HG02938 (cell line): Measurements from ENCODE around the gene CCDC77.
A peak's percentile ranks its signal among the peaks of the same experiment; 100 is the strongest.
"Not testable (repeated sequence)": the region's sequence is repeated elsewhere in the genome, so short reads cannot be mapped to it uniquely, and the experiment has no call there.

Experiments used
- ATAC-seq: cut with Tn5 transposase; IDR thresholded peaks from one replicate; pipeline ENCODE4 v1.9.1; 2021; ENCODE audit warnings: mild to moderate bottlenecking, moderate library complexity; ENCODE audit not compliant: unreplicated experiment

Gene CCDC77

DNA sequence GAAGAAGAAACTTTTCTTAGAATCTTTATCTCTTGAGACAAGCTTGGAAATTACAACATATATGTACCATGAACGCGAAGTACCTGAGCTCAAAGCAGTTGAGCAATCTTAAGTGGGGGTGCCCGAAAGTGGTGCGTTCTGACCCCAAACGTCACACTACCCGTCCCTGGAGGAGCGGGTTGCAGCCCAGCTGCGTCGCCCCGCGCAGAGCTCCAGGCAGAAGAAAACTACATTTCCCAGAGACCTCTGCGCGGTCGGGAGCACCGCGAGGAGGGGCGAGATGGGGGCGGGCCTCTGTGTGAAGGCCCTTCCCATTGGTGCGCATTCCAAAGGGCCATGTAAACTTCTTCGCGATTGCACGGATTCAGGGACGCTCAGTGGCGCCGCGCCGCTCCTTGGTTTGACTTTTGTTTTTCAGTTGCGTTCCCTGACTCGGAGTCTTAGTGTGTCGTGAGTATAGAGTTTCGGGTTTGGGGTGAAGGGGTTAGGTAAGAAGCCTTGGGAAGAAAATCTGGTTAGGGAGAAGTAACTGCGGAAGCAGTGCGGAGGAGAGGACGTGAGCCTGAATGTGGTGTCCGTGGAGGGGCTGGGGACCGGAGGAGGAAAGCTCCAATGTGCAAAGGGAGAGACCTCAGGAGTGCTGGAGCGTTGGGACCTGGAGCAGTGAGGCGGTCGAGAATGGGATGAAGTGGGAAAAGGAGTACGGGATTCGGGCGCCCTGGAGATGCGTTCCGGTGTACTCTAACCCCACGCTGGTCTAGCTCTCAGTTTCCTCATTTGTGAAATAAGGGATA lies at the start of gene CCDC77:
CCDC77 (plus strand) TSS at position 410 of the 794 bp plus-strand sequence. CDS start 7,740 bp downstream, outside the sequence.
- peak; percentile 96 for ATAC-seq

DNA sequence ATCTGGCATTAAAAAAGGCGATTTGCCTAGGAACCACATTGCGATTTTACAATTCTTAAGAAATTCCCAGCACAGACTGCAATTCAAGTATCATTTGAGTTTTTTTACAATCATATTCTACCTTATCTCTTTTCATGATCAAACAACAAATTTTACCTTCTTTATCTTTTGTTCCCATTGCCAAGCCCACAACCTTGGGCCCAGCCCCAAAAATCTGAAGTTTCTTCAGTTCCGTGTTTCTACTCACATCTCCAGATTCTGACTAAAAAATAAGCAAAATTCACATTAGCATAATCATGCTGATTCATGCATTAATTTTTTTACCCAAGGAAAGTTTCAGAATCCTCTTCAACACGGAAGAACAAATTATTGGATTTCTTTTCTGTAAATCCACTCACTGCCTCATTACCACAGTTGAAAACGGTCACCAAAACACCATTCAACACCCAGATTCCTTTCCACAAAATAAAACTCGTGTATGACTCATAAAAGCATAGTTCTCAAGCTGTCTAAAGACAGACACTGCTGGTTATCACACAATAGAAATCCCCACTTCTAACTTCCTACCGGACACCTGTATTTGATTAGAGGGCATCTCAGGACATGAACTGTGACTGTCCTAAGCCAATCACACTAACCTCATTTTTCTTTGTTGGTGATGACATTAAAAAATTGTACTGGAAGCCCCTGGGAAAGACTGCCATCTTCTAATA lies 45.0 kb upstream of the CCDC77 start:
- ATAC-seq = no peak

GRCh38 chr12:359091-359490 lies 42.4 kb upstream of the CCDC77 start:
- no peak for ATAC-seq

DNA sequence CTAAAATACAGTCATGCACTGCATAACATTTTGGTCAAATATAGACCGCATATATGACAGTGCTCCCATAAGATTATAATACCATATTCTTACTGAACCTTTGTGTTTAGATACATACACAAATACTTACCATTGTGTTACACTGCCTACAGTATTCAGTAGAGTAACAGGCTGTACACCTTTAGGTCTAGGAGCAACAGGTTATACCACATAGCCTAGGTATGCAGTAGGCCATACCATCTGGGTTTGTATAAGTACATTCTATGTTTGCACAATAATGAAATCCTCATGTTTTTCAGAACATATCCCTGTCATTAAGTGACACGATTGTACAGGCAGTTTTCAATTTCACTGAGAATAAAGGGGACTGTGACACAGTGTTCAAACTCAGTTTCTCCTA lies 34.6 kb upstream of the CCDC77 start:
- no peak for ATAC-seq

DNA sequence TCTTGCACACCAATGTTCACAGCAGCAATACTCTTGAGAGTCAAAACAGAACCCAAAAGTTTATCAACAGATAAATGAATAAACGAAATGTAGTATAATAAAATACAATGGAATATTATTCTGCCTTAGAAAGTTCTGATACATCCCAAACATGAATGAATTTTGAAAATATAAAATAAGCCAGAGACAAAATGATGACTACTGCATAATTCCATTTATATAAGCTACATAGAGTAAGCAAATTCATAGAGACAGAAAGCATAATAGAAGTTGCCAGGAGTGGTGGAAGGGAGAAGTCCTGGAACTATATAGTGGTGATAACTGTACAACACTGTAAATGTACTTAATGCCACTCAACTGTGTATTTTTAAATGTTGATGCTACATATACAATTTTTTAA lies 33.5 kb upstream of the CCDC77 start:
- no peak for ATAC-seq

GRCh38 chr12:370739-371485 lies 30.5 kb upstream of the CCDC77 start:
- ATAC-seq = not testable (repeated sequence)

GRCh38 chr12:386651-387050 lies 14.8 kb upstream of the CCDC77 start:
- ATAC-seq = no peak

DNA sequence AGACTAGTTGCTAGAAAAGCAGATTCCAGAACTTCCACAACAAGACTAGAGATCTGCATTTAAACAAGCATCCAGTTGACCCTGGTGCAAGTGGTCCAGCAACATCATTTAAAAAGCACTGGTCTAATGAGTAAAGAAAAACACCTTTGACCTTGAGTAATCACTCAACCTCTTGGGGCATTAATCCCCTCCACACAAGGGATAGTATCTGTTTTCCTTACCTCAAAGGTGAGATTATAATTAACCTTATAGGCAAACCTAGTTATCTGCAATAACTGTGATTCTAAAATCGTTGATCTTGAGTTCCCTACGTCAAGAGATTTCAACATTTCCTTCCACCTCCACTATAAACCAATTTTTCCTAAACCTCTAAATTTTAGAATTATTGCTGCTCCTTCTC lies 13.4 kb upstream of the CCDC77 start:
- no peak for ATAC-seq

DNA sequence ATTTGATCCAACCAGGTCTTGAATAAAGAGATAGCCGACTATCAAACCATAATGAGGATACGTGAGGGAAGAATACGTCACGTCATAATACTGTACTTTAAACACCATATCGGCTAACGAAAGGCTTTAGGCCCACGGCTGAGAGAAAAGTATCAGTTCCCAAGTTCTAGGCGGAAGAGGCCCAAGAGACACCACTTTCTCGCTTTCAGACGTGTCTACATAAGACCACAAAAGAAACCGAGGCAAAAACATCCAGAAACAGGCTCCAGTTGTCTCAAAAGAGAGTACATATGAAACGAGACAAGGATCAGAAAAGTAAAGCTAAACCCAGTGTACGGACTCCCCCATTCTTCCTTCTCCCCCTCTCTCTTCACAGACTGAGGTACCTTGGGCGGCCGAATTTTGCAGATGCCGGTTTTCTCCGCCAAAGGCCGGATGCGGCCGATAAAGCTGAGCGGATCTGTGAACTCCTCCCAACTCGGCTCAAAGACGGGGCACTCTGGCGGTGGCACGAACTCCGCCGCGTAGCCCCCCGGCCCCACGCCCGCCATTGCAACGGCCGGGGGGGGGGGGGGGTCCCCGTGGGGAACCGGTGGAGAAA lies 12.8 kb upstream of the CCDC77 start:
- peak; percentile 33 for ATAC-seq

GRCh38 chr12:389142-390096 lies 12.0 kb upstream of the CCDC77 start, which contains the start of gene KDM5A:
TSS of gene KDM5A (minus strand) at chr12:389320. CDS start at chr12:389091, 229 bp downstream.
- ATAC-seq = peak; percentile 90

DNA sequence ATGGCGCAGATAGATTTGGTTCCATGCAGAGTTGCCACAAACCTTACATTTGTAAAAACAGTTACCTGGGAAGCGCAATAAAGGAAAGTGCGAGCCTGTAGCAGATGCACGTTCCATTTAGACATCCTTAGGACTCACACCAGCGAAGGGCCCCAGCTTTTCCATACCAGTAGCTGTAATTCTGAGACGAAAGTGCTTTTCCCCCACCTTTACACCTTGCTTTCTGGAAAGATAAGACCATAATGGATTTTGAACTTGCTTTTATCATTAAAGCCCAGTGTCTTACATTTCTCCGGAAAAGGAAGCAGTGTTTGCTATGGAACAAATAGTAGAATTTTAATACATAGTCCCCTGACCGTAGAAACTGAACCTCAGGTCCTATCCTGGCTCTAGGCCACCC lies 616 bp upstream of the CCDC77 start:
- ATAC-seq = no peak

GRCh38 chr12:402029-402389 lies 565 bp downstream of the CCDC77 start:
- ATAC-seq = no peak

DNA sequence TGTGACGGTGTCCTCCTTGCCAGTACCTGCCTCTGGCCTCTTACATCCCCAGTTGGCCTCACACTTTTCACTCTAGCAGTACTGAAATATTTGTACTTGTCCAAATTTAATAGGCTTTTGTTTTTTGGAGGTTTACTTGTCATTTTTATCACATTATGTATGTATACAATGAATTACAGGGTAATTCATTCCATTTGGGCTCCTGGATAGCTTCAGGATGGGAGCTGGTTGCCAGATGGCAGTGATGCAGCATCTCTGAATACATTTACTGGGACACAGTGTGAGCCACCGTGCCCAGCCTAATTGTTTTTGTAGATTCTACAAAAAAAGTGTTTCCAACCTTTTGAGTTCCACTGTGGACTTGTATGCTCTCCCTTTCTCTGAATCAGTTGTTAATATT lies 13.4 kb downstream of the CCDC77 start:
- no peak for ATAC-seq

DNA sequence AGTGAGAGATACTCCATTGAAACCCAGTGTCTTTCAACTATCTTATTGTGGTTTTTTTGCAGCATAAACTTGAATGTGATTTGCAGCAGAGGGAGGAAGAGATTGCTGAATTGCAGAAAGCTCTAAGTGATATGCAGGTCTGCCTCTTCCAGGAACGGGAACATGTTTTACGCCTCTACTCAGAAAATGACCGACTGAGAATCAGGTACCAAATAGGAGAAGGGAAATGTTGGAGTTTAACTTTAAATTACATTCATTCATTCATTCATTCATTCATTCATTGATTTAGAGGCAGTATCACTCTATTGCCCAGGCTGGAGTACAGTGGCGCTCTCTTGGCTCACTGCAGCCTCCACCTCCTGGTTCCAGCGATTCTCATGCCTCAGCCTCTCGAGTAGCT lies 17.0 kb downstream of the CCDC77 start:
- ATAC-seq = no peak

DNA sequence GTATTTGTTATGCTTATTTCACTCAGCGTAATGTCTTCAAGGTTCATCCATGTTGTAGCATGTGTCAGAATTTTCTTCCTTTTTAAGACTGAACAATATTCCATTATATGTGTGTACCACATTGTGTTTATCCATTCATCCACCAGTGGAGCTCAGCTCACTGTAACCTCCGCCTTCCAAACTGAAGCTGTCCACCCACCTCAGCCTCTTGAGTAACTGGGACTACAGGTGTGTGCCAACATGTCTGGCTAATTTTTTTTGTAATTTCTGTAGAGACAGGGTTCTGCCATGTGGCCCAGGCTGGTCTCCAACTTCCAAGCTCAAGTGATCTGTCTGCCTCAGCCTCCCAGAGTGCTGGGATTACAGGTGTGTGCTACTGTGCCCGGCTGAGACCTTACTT lies 21.1 kb downstream of the CCDC77 start:
- no peak for ATAC-seq

GRCh38 chr12:435737-436136 lies 34.3 kb downstream of the CCDC77 start:
- not testable (repeated sequence) for ATAC-seq

DNA sequence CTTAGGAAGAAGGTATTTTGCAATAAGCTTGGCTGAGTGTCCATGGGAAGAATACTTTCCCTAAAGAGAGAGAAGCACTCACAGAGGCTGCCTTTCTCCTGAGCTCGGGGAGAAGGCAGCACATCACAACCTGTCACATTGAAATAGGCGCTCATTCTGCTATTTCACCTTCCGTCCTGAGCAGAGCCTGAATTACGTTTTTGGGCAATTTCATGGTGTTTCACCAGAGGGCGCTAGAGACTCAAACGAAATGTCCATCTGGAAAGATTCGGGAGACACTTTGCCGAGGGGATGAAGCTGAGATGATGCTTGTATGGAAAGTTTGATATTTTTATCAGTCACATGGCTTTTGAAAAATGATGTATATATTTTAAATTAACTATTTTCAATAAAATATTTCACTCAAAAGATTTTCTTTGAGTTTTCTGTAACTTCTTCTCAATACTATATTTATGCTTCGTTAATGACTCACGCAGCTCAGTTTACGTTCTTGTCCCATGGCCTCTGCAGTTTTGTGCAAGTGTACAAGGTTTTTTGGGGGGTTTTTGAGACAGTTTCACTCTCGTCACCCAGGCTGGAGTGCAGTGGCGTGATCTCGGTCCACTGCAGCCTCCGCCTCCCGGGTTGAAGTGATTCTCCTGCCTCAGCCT lies 40.9 kb downstream of the CCDC77 start:
- no peak for ATAC-seq

DNA sequence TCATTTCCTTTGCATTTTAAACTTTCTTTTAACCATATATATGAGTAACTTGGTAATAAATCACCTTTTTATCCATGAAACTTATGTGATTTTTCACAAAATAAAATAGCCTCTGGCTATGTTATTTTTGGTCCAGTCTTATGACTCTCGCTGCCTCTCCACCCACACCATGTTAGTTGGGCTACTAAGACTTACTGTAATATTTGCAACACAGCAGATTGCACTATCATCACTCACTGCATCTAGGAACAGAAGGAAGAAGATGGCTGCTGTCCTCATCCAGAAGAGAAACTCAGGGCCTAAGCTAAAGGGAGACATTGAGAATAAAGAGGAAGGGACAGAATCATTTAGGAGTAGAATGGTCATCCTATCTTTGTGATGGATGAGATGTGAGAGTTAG lies 45.7 kb downstream of the CCDC77 start:
- ATAC-seq = no peak

GRCh38 chr12:449203-449602 lies 47.8 kb downstream of the CCDC77 start:
- no peak for ATAC-seq

DNA sequence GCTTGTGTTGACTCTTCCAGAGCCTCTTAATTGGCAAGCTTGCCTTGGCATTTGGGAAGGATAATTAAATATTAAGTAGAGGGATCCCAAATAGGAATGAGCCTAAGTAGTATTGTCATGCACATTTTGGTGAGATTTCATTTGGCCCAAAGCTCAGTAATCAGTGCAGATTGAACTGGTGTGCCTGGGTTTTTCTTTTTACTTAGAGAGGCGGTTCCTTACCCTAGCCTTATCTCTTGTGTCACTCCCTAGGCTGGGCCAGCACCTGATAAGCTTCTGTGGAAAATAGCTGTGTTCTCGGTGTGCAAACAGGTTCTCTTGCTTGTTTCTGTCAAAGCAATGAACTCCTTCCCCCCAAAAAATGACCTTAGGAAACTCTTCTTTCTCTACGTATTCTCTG lies 49.0 kb downstream of the CCDC77 start:
- no peak for ATAC-seq
